ENCODE measurements around the gene UROS.

DNA sequence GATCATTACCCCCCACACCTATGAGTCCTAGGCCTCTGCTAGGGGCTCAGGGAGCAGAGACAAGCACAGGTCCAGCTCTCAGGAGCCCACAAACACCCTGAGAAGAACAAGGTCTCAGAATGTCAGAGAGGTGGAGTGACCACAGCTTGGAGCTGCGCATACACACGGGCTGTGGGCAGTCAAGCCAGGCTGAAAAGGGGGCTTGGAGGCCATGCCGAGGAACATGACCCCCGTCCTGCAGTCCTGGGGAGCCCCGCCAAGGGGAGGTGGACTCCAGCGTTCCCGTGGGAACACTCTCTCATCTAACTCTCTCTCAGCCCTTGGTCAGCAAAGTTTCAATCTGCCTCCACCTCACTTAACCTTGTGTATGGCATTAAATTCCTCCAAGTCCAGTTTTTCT is 39.6 kb downstream of the UROS start:
- no peak for TF ChIP-seq EP300 (IDR thresholded peaks at IDR 0.05)
- TF ChIP-seq POLR2AphosphoS5 (IDR thresholded peaks at IDR 0.05), result no peak

All from upper lobe of left lung (tissue), 4 donors.